ENCODE results near the gene NPAS3.

The NPAS3 gene

DNA sequence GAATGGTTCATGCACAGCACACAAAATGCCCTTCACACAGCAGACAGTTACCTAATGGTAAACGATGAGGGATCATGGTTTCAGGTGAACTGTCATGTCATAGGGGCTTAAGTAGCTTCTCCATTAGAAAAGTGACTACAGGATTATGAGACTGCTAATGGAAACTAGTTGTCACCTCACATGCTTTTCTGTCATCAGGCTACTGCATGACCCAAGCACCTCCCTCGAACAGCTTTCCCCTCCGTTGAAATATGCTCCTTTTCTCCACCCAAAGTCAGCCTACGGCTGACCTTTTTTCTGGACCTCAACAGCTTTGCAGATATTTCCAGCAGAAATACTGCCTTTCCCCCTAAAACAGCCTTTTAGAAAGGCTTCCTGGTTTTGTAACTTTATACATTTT lies 544.9 kb downstream of the NPAS3 start:
- no peak for ATAC-seq
- DNase-seq, result no peak

DNA sequence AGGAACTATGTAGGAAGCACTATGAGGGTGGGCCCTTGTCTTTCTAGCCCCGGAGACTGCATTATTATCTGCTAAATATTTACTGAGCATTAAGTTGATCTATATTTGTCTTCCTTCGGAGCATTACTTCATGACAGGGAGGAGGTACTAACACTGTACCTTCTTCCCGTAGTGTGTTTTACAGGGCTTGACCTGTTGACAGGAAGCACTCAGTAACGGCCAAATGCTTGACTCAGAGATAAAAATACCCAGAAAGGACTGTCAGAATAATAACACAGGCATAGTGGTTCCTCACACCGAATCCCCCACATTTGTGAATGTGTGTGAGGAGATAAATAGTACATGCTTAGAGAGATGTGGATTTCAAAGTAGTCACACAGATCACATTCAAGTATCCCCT lies 545.6 kb downstream of the NPAS3 start:
- no peak for DNase-seq
- ATAC-seq, result no peak

DNA sequence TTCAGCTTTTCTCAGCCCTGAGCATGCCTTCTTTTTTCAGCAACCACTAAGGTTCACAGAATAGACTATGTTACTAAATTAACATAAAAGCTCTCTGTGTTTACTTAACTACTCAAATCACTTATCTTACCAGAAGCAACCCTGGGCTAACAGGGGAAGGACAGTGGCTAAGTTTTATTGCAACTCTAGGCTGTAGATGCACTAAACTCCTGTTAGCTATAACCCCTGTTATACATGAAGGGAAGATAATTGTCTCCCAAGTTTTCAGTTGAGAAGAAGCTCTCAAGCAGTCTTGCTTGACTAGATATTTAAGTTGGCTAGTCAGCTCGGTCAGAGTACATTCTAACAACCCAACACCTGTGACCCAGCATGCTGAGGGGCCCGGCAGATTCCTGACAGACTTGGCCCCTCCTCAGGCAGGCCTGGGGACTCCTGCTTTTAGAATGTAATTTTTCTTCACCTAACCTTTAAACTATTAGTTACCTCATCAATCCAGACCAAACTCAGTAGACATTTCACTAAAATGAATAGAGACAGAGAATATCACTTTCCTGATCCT lies 547.7 kb downstream of the NPAS3 start:
- no peak for DNase-seq
- ATAC-seq, result no peak

DNA sequence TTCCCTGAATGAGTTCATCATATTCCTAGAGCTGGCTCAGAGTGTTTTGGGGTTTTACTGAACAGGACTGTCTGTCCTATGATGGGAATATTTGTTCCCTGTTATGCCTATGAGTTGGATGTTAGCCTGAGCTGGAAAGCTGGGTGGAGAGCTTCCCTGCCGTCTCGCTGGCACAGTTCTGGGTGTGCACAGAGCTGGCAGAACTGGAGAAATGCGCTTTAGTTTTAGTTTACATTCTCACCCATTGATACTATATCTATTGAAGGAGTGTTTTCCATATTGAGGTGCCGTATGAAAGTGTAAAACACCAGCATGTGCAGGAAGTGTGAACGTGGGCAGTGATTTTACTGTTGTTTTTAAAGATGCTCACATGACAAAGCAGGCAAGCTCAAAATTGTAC lies 549.9 kb downstream of the NPAS3 start:
- DNase-seq (no peak), ATAC-seq (no peak)

DNA sequence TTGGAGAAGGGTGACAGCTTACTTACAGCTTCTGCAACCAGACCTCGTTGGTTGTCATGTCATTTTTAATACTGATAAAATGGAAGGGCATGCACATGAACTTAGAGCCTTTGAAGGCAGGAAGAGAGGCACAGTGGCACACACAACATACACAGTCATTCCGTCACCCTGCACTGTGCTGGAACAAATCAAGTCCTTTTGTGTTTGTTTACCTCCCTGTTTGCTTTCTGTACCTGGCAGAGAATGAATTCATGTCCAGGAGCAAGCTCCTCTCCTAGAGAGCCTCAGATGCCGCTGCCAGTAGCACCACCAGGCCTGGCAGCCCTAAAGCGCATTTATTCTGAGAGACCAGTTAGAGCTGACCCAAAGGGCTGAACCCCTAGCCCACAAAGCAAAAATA lies 551.9 kb downstream of the NPAS3 start:
- DNase-seq (no peak), ATAC-seq (no peak)

DNA sequence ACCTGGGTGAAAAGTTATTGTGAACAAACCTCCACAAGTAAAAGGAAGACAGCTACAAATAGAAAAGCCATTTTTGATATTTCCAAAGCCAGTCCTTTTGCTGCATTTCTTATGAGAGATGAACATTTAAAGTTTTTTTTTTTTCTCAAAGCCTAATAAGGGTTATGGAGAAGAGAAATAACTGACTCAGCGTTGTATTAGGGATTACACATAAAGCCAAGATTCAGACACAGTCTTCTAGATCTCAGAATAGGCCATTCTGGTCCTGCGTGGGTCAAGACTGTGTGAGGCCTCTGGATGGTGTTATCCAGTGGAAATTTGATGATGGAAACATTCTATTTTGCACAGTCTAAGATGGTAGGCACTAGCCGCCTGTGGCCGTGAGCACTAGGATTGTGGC lies 552.4 kb downstream of the NPAS3 start:
- ATAC-seq (no peak), DNase-seq (no peak)

DNA sequence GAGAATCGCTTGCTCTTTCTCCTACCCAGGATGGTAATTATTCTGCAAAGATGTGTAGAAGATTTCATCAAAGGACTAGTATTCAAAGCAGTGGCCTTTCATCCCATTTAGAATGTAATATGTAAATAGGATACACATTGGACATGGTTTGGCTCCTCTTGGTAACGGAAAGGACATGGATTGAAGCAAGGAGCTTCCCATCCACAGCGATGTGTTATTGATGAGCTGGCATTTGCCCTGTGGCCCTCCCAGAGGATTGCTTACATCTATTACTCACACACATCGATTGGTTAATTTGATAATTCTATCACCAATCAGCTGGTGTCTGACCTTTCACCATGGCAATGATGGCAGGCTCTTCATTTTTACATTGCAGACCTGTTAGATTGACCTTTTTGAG lies 553.8 kb downstream of the NPAS3 start:
- ATAC-seq (no peak), DNase-seq (no peak)

DNA sequence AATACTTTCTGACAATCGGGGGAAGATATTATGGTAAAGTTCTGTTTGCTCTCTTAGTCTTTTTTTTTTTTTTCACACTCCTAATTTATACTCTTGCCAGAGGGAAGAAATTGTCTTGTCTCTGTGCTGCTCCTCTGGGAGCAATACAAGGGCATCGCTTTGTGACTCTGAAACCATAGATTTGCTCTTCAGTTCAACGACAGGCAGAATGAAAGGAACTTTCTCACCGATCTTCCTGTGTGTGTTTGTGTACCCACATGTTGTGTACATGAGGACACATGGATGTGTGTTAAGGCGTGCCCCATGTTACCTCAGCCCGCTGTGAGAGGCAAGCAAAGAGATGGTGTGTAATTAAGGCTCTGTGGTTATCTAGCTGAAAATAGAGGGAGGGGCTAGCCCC lies 554.6 kb downstream of the NPAS3 start:
- no peak for ATAC-seq

DNA sequence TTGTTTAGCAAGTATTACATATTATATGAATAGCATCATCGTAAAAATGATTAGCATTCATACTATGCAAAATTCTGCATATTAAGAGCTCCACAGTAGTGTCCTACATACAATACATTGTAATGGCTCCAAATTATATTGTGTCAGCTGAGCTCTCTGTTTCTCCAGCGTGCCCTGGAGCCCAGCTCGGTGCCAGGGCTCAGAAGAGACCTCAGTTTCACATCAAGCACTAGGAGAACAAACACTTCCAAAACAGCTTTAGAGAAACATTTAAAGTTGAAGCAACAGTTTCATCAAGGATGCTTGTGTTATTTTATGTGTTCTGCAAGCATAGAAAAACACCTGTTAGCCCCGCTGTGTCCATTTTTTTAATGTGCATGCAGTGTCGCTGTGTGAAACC lies 555.3 kb downstream of the NPAS3 start:
- ATAC-seq (no peak), DNase-seq (no peak)

More for the DNA sequence above, 554.6 kb downstream of the NPAS3 start:
- no peak for DNase-seq

DNA sequence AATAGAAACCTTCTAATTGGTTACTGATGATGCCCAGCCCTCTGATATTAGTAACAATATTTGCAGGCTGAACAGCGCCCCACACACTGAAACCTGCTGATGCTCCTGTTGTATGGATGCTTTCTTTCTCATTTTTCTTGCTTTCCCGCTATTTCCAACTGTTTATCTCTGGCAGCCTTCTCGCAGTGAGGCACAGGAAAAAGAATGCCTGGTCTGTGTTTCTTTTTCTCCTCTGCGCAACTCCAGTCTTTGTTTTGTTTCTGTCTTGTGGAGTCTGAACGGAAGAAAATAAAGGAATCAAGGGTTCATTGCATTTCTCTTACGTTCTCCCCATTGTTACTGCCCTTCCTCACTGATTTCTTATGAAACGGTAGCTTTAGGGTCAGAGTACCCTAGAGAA lies 561.0 kb downstream of the NPAS3 start:
- no peak for ATAC-seq
- DNase-seq, result no peak

DNA sequence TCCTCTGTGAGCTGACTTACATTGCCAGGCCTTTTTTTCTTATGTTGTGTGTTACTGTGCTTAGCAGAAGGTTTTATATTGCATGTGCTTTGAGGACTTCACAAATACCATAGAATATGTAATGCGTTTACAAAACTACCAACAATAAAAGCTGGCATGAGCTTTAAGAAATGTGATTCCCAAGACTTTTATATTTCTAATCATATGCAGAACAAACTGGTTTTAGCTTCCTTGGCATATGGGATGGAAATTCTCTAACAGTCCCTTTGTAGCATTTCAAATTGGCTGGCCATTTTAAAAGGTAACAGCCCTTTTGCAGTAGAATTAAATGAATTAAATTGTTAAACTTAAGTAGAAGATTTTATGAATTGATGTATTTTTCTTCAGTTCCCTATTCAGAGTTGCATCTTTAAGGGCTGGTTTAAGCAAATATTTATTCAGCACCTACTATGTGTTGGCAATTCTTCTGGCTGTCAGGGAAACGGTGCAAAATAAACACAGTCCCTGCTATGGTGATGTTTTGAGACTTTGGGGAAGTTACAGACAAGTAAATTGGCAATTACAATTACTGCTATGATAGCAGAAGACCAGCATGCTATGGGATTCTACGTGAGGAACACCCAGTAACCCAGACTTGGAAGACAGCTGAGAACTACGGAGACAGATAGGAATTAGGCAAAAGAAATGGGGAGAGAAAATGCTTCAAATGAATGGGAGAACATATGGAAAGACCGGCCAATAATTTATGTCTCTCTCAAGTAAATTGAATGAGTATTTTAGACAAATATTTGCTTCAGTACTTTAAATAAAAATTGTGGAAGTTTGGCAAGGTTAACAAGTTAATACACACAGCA lies 565.8 kb downstream of the NPAS3 start:
- ATAC-seq, result no peak
- DNase-seq, result no peak

DNA sequence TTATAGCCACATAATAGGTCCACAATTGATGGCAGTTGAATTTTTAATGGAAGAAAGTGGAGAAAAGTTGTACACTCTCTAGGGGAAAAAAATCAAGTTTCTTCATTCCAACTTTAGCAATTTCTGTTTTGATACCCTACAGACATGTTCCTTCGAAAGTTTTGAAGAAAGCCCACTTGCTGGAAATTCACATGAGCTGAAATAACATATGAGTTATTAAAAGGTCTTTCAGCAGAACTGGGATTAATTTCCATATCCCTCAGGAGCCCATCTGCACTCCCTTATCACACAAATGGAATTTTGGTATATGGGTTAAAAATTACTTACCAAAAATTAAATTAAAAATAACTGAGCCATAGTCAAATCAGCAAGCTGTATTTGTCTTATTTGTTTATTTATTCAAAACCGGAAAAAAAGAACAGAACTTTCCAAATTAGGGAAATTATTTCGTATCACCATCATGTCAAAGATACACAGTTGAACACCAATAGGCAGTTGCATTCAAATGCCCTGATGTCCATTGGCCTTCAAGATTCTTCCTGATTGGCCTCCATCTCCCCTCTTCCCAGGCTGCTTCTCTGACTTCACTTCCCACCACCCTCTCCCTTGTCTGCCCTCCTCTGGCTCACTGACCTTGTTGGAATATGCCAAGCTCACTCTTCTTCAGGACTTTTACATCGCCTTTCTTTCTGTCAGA lies 566.7 kb downstream of the NPAS3 start:
- no peak for DNase-seq
- ATAC-seq, result no peak

DNA sequence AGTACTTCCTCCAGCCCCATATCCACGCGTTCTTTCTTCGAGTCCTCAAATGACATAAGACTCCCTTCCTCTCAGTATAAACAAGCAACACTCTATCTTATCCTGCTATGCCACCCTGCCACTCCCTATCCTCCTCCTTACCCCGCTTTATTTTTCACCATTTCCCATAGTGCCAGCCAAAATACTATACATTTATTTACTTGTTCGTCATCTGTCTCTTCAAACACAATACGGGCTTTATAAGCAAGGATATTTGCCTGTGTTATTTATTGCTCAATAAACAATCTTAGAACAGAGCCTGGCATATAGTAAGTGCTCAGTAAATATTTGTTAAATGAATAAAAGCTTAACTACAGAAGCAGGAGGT lies 567.3 kb downstream of the NPAS3 start:
- DNase-seq, result no peak
- ATAC-seq, result no peak

DNA sequence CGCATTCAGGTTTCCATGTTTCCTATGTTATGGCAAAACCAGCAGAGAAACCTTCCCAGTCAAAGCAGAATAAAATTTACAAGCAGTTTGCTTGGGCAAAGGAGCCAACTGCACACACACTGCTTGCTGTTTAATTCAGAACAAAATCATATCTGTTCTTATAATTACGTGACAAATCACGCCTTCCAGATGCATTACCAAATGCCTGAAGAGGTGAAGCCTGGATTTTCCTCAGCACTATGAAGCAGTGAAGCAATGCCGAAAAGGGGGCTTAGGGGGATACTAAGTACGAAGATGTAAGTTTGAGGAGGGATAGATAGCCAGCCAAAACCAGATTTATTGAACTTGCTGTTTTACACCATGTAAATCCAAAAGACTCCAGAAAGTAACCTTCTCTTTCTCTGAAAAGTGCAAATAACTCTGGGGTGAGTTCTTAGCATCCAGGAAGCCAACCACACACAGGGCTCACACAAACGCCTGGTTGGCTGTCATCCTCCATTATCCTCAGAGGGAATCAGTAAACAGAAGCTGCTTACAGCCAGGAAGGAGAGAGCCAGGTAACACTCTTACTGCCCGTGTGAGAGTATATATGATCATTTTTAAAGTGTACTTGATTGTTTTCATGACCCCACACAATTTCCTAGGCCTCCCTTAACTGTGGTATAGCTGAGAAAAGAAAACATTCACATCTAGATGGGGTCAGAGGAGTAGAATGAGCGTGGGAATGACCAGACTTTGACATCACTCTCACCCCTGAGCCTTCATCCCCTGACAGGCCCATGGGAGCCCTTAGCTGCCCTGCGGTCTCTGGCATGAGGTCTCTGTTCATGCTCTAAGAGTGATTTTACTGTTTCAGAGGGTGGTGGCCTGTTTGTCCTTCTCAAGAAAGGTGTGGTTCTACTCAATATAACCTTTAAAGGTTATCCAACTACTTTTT lies 569.7 kb downstream of the NPAS3 start:
- DNase-seq (no peak), ATAC-seq (no peak)

DNA sequence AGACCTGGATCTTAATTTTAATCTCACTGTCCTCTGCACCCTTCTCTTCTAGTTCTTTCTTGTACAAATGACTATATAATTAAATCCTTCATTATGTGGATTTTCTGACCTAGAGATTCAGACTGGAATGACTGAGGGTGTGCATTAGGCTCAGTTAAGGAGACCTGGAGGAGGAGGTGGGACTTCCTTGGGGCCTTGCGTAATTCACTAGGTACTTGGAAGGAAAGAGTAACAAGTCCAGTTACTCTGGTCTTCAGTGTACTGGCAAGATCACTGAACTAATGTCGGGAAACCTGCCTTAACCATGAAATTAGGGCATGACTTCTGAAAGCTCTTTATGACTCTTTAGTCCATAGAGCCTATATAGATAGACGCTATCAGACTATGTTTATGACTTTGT lies 570.8 kb downstream of the NPAS3 start:
- ATAC-seq, result no peak

DNA sequence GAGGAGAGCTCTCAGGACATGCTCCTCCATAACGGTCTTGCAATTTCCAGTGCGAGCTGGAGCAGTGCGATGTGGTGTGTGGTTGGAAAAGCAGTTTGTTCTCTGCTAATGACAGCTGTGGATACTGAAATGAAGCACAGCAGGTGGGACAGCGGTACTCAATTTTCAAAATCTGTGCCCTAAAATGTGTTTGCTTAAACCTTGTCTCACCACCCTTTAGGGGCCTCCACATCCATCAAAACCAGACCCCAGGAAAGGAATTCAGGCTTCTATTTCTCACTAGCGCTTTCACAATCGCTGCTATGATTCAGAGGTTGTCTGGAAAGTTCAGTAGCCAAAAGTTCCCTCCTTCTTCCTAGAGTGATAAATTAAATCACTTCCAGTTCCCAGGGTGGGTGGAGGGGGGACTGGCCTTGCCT lies 571.4 kb downstream of the NPAS3 start:
- no peak for DNase-seq
- no peak for ATAC-seq

More for the DNA sequence above, 570.8 kb downstream of the NPAS3 start:
- DNase-seq, result no peak

DNA sequence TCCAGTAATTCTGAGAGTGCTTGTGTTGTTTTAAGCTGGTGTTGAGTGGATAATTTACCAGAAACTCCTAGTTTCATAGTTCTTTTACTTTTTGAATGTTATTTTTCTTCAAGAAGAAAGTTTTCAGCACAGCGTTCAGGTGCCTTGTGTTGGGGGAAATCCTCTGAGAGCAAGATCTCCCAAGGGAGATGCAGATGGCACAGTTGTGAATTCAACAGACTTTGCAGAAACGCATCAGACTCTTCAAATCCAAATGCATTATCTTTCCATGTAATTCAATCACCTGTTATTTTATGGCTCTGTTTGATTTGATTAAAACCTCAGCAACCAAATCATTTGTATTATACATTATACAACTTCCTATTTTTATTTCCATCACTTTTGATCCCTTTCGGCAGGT lies 572.3 kb downstream of the NPAS3 start:
- ATAC-seq, result no peak
- no peak for DNase-seq

DNA sequence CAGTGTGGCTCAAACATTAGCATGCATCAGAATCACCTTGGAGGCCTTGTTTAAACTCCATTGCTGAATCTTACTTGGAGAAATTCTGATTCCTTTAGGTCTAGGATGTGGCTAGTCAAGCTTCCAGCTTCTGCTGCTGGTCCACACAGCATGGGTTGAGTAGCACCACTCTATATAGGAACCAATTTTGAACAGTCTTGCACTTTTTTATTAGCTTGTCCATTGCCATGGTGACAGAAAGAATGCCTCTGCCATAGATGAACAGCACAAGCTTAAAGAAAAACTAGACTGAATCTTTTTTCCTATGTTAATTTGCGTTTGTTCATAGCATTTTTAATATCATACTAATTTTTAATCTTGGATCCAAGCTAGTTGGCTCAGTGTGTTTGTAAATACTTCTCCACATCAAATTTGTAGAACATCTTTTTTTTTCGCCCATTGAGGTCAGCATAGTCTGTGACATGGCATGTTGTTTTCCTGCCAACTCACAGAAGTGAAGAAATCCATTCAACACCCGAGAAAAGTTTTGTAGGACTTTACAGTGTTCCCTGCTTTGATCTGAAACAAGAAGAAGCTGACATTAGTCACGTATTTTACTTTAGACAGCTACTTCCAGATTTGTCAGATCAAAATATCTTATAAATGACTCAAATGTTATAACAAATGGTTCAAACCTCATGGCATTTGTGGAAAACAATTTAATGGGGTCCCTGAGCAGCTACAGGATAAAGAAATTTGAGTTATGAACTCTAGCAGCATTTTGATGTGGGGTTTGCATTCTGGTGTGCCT lies 573.4 kb downstream of the NPAS3 start:
- DNase-seq (no peak), ATAC-seq (no peak)

DNA sequence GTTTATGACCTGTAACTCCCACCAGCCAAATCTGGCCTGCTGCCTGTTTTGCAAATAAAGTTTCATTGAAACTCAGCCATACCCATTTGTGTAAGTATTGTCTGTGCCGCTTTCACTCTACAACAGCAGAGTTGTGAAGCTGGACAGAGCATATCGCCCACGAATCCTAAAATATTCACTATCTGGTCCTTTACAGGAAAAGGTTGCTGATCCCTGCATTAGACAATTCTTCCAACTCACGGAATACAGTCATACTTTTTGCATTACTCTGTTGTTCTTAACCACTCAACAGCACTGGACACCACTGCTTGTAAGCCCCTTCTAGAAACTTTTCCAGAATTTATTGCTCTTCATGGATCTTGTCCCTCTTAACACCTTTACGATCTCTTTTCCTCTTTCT lies 576.8 kb downstream of the NPAS3 start:
- ATAC-seq, result no peak
- DNase-seq, result no peak

DNA sequence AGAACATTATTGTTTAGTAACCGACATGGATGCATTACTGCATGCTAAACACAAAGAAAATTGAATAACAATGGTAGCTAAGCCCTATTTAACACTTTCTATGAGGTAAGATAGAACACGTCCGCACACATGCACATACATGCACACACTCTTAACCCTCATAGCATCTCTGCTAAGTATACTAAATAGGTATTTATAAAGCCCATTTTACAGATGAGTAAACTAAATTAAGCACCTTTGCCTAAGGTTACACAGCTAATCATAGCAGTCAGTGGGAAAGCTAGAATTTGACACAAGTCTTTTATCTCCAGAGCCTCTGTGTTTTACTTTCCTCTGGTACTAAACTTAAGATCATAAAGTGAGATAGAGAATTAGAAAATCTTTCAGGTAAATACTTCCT lies 577.2 kb downstream of the NPAS3 start:
- DNase-seq (no peak), ATAC-seq (no peak)

DNA sequence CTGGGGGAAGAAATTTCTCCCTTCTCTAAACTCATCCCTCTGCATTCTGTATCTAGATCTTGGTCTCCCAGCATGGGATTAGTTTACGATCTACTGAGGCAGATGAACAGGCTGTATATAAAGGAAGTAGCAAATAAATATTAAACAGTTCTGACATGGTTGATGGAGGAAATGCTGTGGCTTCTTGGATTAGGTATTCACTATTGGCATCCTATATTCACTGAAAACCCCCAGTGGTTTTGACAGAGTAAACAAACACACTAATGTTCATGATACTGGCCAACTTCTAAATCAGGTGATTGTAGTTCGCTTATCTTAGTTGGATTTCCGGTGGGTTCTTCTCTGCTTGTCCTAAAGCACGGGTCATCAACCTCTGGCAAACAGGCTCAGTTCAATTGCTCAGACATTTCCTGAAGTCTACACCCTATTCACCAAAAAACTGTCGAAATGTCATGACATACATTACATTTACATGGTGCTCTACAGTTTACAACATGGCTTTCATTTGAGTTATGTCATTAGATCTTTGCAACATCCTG lies 578.3 kb downstream of the NPAS3 start:
- DNase-seq (no peak), ATAC-seq (no peak)

Data from stimulated activated naive CD8-positive, alpha-beta T cell treated with anti-CD3 and anti-CD28 coated beads, Interleukin-15, Interleukin-2, amounts not matched to agents 100 U/mL and 50 U/mL, for 24 hours (primary cell).